ENCODE results near the gene APBB1. TPM values are rescaled to one million over a fixed set of nuclear protein-coding genes. Genes with fewer than 3 reads are reported as not detected.

The APBB1 gene
- total RNA-seq, 2 experiments from 2014 or later = 64.0 to 69.2 TPM

GRCh38 chr11:6377902-6378639 is 40.8 kb downstream of the APBB1 start:
- POLR2A ChIA-PET = interaction anchor here (0.7 to 3.6 kb wide), 14 partner anchors 11 to 365 kb away, joined by 3 to 31 read pairs (median 5); partner anchors contain the start of genes APBB1, ARFIP2, MRPL17 and SMPD1
- H3K27ac Mint-ChIP-seq = peak overlapping the region; percentile 97
- H3K27me3 Mint-ChIP-seq = peaks cover 2% of the 10 kb centered on the region
- no peaks in the 10 kb centered on the region for H3K36me3 Mint-ChIP-seq
- peaks cover 32% of the 10 kb centered on the region for H3K4me1 Mint-ChIP-seq
- ATAC-seq (ENCODE audit: low read depth) (peak; percentile 91), DNase-seq (no peak)
- no peaks in the 10 kb centered on the region for H3K9me3 Mint-ChIP-seq
- H3K4me3 Mint-ChIP-seq = peak overlapping the region; percentile 82

- POLR2A ChIA-PET = no interaction called here
- H3K27me3 Mint-ChIP-seq = peaks cover 2% of the 10 kb centered on the region
- DNase-seq (no peak), ATAC-seq (ENCODE audit: low read depth) (no peak)
- H3K36me3 Mint-ChIP-seq = no peaks in the 10 kb centered on the region
- H3K4me3 Mint-ChIP-seq = no peak overlapping the region
- H3K27ac Mint-ChIP-seq = no peak overlapping the region
- H3K9me3 Mint-ChIP-seq = no peaks in the 10 kb centered on the region
- peaks cover 11% of the 10 kb centered on the region for H3K4me1 Mint-ChIP-seq
These were observed 47.1 kb downstream of the APBB1 start for GRCh38 chr11:6371825-6372224.

GRCh38 chr11:6365659-6366058 is 53.2 kb downstream of the APBB1 start:
- Mint-ChIP-seq H3K9me3 (no peaks in the 10 kb centered on the region), H3K27me3 (no peaks in the 10 kb centered on the region), H3K4me3 (no peak overlapping the region), H3K27ac (no peak overlapping the region), H3K4me1 (peaks cover 1% of the 10 kb centered on the region), H3K36me3 (no peaks in the 10 kb centered on the region)
- no peak for ATAC-seq (ENCODE audit: low read depth)
- DNase-seq = no peak
- POLR2A ChIA-PET = no interaction called here

- peaks cover 1% of the 10 kb centered on the region for H3K4me1 Mint-ChIP-seq
- ATAC-seq (ENCODE audit: low read depth) = peak; percentile 96
- POLR2A ChIA-PET = interaction anchor here (1.0 kb wide), 2 partner anchors 40 to 563 kb away, joined by 3 read pairs; partner anchors contain the start of gene ZNF215
- no peak overlapping the region for H3K27ac Mint-ChIP-seq
- H3K36me3 Mint-ChIP-seq = no peaks in the 10 kb centered on the region
- H3K4me3 Mint-ChIP-seq = no peak overlapping the region
- peak; percentile 69 for DNase-seq
- H3K27me3 Mint-ChIP-seq = peaks cover 2% of the 10 kb centered on the region
- no peaks in the 10 kb centered on the region for H3K9me3 Mint-ChIP-seq
These were observed 55.8 kb downstream of the APBB1 start for GRCh38 chr11:6362873-6363678.

GRCh38 chr11:6362185-6362872 is 56.6 kb downstream of the APBB1 start:
- H3K36me3 Mint-ChIP-seq = no peaks in the 10 kb centered on the region
- ATAC-seq (ENCODE audit: low read depth) (no peak), DNase-seq (no peak)
- no peak overlapping the region for H3K27ac Mint-ChIP-seq
- H3K27me3 Mint-ChIP-seq = peaks cover 2% of the 10 kb centered on the region
- H3K4me3 Mint-ChIP-seq = no peak overlapping the region
- no peaks in the 10 kb centered on the region for H3K9me3 Mint-ChIP-seq
- POLR2A ChIA-PET = interaction anchor here (1.0 kb wide), 2 partner anchors 41 to 564 kb away, joined by 3 read pairs; partner anchors contain the start of gene ZNF215
- peaks cover 1% of the 10 kb centered on the region for H3K4me1 Mint-ChIP-seq

GRCh38 chr11:6360183-6360582 is 58.7 kb downstream of the APBB1 start:
- Mint-ChIP-seq H3K4me3 (no peak overlapping the region), H3K27me3 (peaks cover 2% of the 10 kb centered on the region), H3K4me1 (peaks cover 1% of the 10 kb centered on the region), H3K36me3 (no peaks in the 10 kb centered on the region), H3K27ac (no peak overlapping the region), H3K9me3 (no peaks in the 10 kb centered on the region)
- ATAC-seq (ENCODE audit: low read depth) = no peak
- no peak for DNase-seq
- POLR2A ChIA-PET = interaction anchor here (0.6 kb wide), 1 partner anchor 92 kb away, joined by 4 read pairs; no protein-coding TSS in a partner anchor

- ATAC-seq (ENCODE audit: low read depth) (no peak), DNase-seq (no peak)
- Mint-ChIP-seq H3K36me3 (no peaks in the 10 kb centered on the region), H3K9me3 (no peaks in the 10 kb centered on the region), H3K4me1 (peaks cover 5% of the 10 kb centered on the region), H3K4me3 (no peak overlapping the region), H3K27ac (no peak overlapping the region), H3K27me3 (peaks cover 4% of the 10 kb centered on the region)
- POLR2A ChIA-PET = no interaction called here
These were observed 61.7 kb downstream of the APBB1 start for GRCh38 chr11:6357222-6357621.

GRCh38 chr11:6356503-6357055 is 62.3 kb downstream of the APBB1 start:
- POLR2A ChIA-PET = no interaction called here
- peaks cover 5% of the 10 kb centered on the region for H3K4me1 Mint-ChIP-seq
- no peak overlapping the region for H3K27ac Mint-ChIP-seq
- DNase-seq (no peak), ATAC-seq (ENCODE audit: low read depth) (no peak)
- H3K36me3 Mint-ChIP-seq = no peaks in the 10 kb centered on the region
- H3K4me3 Mint-ChIP-seq = no peak overlapping the region
- H3K27me3 Mint-ChIP-seq = peaks cover 8% of the 10 kb centered on the region
- H3K9me3 Mint-ChIP-seq = no peaks in the 10 kb centered on the region

- Mint-ChIP-seq H3K9me3 (no peaks in the 10 kb centered on the region), H3K27me3 (peaks cover 12% of the 10 kb centered on the region), H3K4me3 (no peak overlapping the region), H3K27ac (no peak overlapping the region), H3K4me1 (peaks cover 5% of the 10 kb centered on the region), H3K36me3 (no peaks in the 10 kb centered on the region)
- DNase-seq (no peak), ATAC-seq (ENCODE audit: low read depth) (no peak)
- POLR2A ChIA-PET = no interaction called here
These were observed 64.0 kb downstream of the APBB1 start for GRCh38 chr11:6354651-6355485.

GRCh38 chr11:6353367-6353987 is 65.4 kb downstream of the APBB1 start:
- peak; percentile 51 for DNase-seq
- H3K27ac Mint-ChIP-seq = peak overlapping the region; percentile 14
- peak; percentile 42 for ATAC-seq (ENCODE audit: low read depth)
- no peaks in the 10 kb centered on the region for H3K9me3 Mint-ChIP-seq
- H3K36me3 Mint-ChIP-seq = no peaks in the 10 kb centered on the region
- peaks cover 5% of the 10 kb centered on the region for H3K4me1 Mint-ChIP-seq
- peaks cover 12% of the 10 kb centered on the region for H3K27me3 Mint-ChIP-seq
- POLR2A ChIA-PET = interaction anchor here (0.5 kb wide), 1 partner anchor 107 kb away, joined by 3 read pairs; no protein-coding TSS in a partner anchor
- no peak overlapping the region for H3K4me3 Mint-ChIP-seq

- DNase-seq = no peak
- Mint-ChIP-seq H3K9me3 (no peaks in the 10 kb centered on the region), H3K36me3 (no peaks in the 10 kb centered on the region)
These were observed 67.0 kb downstream of the APBB1 start for GRCh38 chr11:6351782-6352382.

GRCh38 chr11:6350486-6350885 is 68.4 kb downstream of the APBB1 start:
- no peak overlapping the region for H3K4me3 Mint-ChIP-seq
- no peak for ATAC-seq (ENCODE audit: low read depth)
- no peaks in the 10 kb centered on the region for H3K36me3 Mint-ChIP-seq
- no peaks in the 10 kb centered on the region for H3K9me3 Mint-ChIP-seq
- H3K27ac Mint-ChIP-seq = no peak overlapping the region
- no peak for DNase-seq
- POLR2A ChIA-PET = no interaction called here
- peaks cover 12% of the 10 kb centered on the region for H3K27me3 Mint-ChIP-seq
- peaks cover 5% of the 10 kb centered on the region for H3K4me1 Mint-ChIP-seq

More at GRCh38 chr11:6351782-6352382, 67.0 kb downstream of the APBB1 start:
- Mint-ChIP-seq H3K4me1 (peaks cover 5% of the 10 kb centered on the region), H3K4me3 (no peak overlapping the region), H3K27ac (no peak overlapping the region), H3K27me3 (peaks cover 12% of the 10 kb centered on the region)
- POLR2A ChIA-PET = no interaction called here
- ATAC-seq (ENCODE audit: low read depth) = no peak
